Brain microvascular endothelial cell (primary cell): Measurements from ENCODE around the gene MAST2.
"Not testable (repeated sequence)": the region's sequence is repeated elsewhere in the genome, so short reads cannot be mapped to it uniquely, and the experiment has no call there.

Source experiments
- DNase-seq: peaks from one replicate; pipeline ENCODE4 v3.0.0-alpha.2; 2020
- H3K27ac ChIP-seq: fragments of 250-450 bp; sonication (Bioruptor Pico); 2 replicates; pipeline ENCODE4 v1.5.1; 2020; ENCODE audit warnings: mild to moderate bottlenecking, moderate library complexity
- H3K27me3 ChIP-seq: fragments of 250-450 bp; sonication (Bioruptor Pico); replicated peaks from 2 replicates; pipeline ENCODE4 v1.5.1; 2020; ENCODE audit warnings: mild to moderate bottlenecking
- H3K36me3 ChIP-seq: fragments of 250-450 bp; sonication (Bioruptor Pico); replicated peaks from 2 replicates; pipeline ENCODE4 v1.5.1; 2020; ENCODE audit warnings: mild to moderate bottlenecking
- H3K4me3 ChIP-seq: 2 replicates; pipeline ENCODE4 v1.5.1; 2011; ENCODE audit warnings: low read depth, mild to moderate bottlenecking, control low read depth, low read length, moderate library complexity
- in situ Hi-C: cut with HindIII; loops from 2 replicates; pipeline ENCODE4 v1.10.0; 2017; ENCODE audit warnings: low sequenced_read_pairs, low pct_ligation_motif_present
- TF ChIP-seq, protein P1 (sequence below): IDR thresholded peaks from 2 replicates; pipeline ENCODE4 v1.5.1; 2011; ENCODE audit warnings: low read depth, mild to moderate bottlenecking, moderate library complexity, low read length, control low read depth, inconsistent platforms; ENCODE audit errors: missing control alignments

Gene MAST2

DNA sequence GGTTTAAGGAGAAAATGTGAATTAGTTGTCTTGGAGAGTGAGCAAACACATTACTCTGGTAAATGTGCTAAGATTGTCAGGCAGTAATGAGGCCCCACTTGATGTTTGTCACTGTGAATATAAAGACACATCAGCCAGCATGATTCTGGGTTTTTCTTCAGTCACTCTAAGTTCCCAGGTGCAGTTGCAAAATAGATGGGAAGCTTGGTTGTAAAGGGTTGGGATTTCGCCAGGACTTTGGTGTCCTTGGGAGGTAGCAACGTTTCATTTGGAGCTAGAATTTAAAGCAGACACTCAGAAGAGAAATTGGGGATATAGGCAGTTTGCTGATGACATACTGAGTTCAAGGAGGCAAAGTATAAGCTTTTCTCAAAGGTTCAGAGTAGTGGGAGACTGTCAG, 154.3 kb downstream of the MAST2 start:
- in situ Hi-C loops = no loop called here
- Histone ChIP-seq H3K36me3 (no peaks in the 10 kb centered on the region), H3K27me3 (no peaks in the 10 kb centered on the region), H3K27ac (no peak overlapping the region), H3K4me3 (no peak overlapping the region)
- DNase-seq = no peak
- TF ChIP-seq, protein P1, sequence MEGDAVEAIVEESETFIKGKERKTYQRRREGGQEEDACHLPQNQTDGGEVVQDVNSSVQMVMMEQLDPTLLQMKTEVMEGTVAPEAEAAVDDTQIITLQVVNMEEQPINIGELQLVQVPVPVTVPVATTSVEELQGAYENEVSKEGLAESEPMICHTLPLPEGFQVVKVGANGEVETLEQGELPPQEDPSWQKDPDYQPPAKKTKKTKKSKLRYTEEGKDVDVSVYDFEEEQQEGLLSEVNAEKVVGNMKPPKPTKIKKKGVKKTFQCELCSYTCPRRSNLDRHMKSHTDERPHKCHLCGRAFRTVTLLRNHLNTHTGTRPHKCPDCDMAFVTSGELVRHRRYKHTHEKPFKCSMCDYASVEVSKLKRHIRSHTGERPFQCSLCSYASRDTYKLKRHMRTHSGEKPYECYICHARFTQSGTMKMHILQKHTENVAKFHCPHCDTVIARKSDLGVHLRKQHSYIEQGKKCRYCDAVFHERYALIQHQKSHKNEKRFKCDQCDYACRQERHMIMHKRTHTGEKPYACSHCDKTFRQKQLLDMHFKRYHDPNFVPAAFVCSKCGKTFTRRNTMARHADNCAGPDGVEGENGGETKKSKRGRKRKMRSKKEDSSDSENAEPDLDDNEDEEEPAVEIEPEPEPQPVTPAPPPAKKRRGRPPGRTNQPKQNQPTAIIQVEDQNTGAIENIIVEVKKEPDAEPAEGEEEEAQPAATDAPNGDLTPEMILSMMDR = no peak

DNA sequence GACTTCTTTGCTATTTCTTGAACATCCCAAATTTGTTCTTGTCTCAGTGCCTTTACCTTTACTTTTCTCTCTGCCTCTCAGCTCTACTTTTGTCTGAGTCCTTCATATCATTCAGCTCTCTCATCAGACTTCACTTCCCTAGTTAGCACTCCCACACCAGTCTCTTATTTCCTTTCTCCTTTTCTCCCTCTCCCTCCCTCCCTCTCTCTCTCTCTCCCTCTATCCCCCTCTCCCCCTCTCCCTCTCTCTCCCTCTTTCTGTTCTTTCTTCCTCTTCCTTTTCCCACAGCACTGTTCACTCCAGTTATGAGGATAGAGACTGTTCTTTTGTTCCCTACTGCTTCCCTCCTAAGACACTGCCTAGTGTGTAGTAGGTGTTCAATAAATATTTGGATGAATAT, 154.9 kb downstream of the MAST2 start:
- in situ Hi-C loops = no loop called here
- no peak overlapping the region for H3K27ac ChIP-seq
- H3K27me3 ChIP-seq = no peaks in the 10 kb centered on the region
- TF ChIP-seq, protein P1 = no peak
- no peaks in the 10 kb centered on the region for H3K36me3 ChIP-seq
- no peak for DNase-seq
- no peak overlapping the region for H3K4me3 ChIP-seq

DNA sequence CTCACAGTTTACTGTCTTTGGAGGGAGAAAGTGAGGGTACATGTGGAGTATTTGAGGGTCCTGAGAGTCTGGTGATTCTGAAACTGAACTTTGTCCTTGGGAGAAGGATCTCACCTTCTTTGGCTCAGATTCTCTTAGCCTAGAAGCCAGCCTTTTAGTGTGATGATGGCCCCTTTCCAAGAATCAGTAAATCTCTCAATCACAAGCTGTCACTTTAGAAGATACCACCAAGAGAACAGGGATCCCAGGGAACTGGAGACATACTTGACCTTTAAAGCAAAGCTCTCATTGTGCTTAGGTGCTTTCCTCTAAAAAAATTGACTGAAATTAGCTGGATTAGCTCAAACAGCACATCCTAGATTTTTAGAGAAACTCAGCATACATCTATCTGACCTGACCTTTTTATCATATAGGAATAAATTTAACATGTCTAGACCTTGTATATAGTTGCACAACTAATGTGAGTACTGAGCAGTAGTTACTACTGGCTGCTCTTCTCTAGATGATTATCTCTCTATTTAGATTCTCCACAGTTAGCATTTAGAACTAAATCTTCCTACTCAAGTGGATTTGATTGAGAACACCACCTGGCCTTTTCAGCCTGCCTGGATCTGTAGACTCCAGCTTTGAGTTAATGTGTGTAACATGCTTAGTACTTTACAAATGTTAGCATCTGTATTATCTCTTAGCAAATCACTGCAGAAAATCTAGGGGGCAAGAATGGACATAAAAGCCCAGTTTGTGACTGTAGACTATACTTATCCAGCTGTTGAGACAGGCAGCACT, 157.7 kb downstream of the MAST2 start:
- no peak for DNase-seq
- Histone ChIP-seq H3K4me3 (no peak overlapping the region), H3K36me3 (no peaks in the 10 kb centered on the region), H3K27me3 (no peaks in the 10 kb centered on the region), H3K27ac (no peak overlapping the region)
- in situ Hi-C loops = no loop called here
- TF ChIP-seq, protein P1 = no peak

DNA sequence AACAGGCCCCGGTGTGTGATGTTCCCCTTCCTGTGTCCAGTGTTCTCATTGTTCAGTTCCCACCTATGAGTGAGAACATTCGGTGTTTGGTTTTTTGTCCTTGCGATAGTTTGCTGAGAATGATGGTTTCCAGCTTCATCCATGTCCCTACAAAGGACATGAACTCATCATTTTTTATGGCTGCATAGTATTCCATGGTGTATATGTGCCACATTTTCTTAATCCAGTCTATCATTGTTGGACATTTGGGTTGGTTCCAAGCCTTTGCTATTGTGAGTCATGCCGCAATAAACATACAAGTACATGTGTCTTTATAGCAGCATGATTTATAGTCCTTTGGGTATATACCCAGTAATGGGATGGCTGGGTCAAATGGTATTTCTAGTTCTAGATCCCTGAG, 158.5 kb downstream of the MAST2 start:
- in situ Hi-C loops, H3K27ac ChIP-seq, DNase-seq, H3K4me3 ChIP-seq, H3K27me3 ChIP-seq, H3K36me3 ChIP-seq: not testable (repeated sequence)

DNA sequence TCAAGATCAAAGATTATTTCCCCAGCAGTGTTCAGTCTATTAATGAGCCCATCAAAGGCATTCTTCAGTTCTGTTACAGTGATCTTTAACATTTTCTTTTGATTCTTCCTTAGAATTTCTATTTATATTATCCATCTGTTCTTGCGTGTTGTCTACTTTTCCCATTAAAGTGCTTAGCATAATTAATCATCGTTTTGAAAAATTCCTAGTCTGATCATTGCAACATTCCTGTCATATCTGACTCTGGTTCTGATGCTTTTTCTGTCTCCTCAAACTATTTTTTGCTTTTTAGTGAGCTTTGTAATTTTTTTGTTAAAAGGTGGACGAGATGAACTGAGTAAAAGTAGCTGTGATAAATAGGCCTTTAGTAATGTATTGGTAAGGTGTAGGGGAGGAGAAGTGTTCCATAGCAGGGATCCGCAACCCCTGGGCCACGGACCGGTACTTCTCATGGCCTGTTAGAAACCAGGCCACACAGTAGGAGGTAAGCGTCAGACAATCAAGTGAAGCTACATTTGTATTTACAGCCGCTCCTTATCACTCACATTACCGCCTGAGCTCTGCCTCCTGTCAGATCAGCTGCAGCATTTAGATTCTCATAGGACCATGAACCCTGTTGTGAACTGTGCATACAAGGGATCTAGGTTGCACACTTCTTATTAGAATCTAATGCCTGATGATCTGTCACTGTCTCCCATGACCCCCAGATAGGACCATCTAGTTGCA, 165.7 kb downstream of the MAST2 start:
- TF ChIP-seq, protein P1 = no peak
- Histone ChIP-seq H3K4me3 (no peak overlapping the region), H3K27ac (no peak overlapping the region), H3K27me3 (no peaks in the 10 kb centered on the region), H3K36me3 (no peaks in the 10 kb centered on the region)
- in situ Hi-C loops = no loop called here
- no peak for DNase-seq

DNA sequence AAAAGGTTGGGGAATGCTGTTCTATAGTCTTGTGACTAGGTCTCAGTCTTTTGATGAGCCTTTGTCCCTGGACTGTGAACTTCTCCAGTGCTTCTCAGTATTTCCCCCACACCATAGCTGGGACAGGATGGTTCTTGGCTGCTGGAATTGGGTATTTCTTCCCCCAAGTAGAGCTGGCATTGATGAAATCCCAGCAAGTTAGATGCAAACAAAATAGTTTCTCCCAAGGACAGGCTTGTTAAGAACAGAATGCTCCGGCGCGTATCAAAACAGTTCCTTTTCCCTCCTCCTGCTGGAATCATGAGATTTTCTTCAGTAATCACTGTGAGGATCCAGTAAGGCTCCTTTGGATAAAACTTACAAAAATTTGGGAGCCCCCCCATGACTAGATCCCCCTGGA, 166.5 kb downstream of the MAST2 start:
- TF ChIP-seq, protein P1 = no peak
- DNase-seq = no peak

More for the DNA sequence above, 166.5 kb downstream of the MAST2 start:
- no peak overlapping the region for H3K27ac ChIP-seq
- in situ Hi-C loops = no loop called here
- H3K4me3 ChIP-seq = no peak overlapping the region
- H3K27me3 ChIP-seq = no peaks in the 10 kb centered on the region
- H3K36me3 ChIP-seq = no peaks in the 10 kb centered on the region
